HepG2 (cell line): ENCODE results near the gene NDE1. TPM values are rescaled to one million over a fixed set of nuclear protein-coding genes. Genes with fewer than 3 reads are reported as not detected.
A peak's percentile ranks its signal among the peaks of the same experiment; 100 is the strongest.

Experiments
- ADNP ChIP-seq: sonication (generic); formaldehyde crosslinking; IDR thresholded peaks from 2 replicates; pipeline ENCODE4 v1.4.0; 2020; ENCODE audit warnings: missing genetic modification reagents
- AGO1 ChIP-seq: fragments of 200-400 bp; formaldehyde crosslinking; IDR thresholded peaks from 2 replicates; pipeline ENCODE4 v1.6.1; 2017; ENCODE audit warnings: mild to moderate bottlenecking, low read depth, low read length, moderate library complexity; ENCODE audit not compliant: poor library complexity, severe bottlenecking
- ARID4A ChIP-seq: sonication (generic); formaldehyde crosslinking; IDR thresholded peaks from 2 replicates; pipeline ENCODE4 v1.5.0; 2020; ENCODE audit warnings: mild to moderate bottlenecking, missing genetic modification reagents, borderline replicate concordance
- ARNT2 ChIP-seq: sonication (generic); formaldehyde crosslinking; IDR thresholded peaks from 2 replicates; pipeline ENCODE4 v1.8.0; 2022; ENCODE audit warnings: mild to moderate bottlenecking, low read depth, missing genetic modification reagents, moderate library complexity
- FOXJ3 ChIP-seq: sonication (generic); formaldehyde crosslinking; IDR thresholded peaks from 2 replicates; pipeline ENCODE4 v1.4.0; 2020; ENCODE audit warnings: missing genetic modification reagents, mild to moderate bottlenecking, borderline replicate concordance
- GPN1 ChIP-seq: sonication (generic); formaldehyde crosslinking; IDR thresholded peaks from 2 replicates; pipeline ENCODE4 v1.5.1; 2020; ENCODE audit warnings: missing genetic modification reagents, borderline replicate concordance
- NR0B2 ChIP-seq: sonication (generic); formaldehyde crosslinking; IDR thresholded peaks from 2 replicates; pipeline ENCODE4 v1.4.0; 2020; ENCODE audit warnings: mild to moderate bottlenecking, missing genetic modification reagents
- SALL1 ChIP-seq: sonication (generic); formaldehyde crosslinking; IDR thresholded peaks from 2 replicates; pipeline ENCODE4 v1.8.0; 2022; ENCODE audit warnings: mild to moderate bottlenecking, missing genetic modification reagents
- SAP130 ChIP-seq: IDR thresholded peaks from 2 replicates; pipeline ENCODE4 v1.6.1; 2016; ENCODE audit warnings: low read depth
- SMAD1 ChIP-seq: sonication (generic); formaldehyde crosslinking; IDR thresholded peaks from 2 replicates; pipeline ENCODE4 v1.4.0; 2020; ENCODE audit warnings: missing genetic modification reagents, low read depth, mild to moderate bottlenecking, borderline replicate concordance
- TARDBP ChIP-seq: sonication (generic); formaldehyde crosslinking; IDR thresholded peaks from 2 replicates; pipeline ENCODE4 v1.8.0; 2022; ENCODE audit warnings: mild to moderate bottlenecking, missing genetic modification reagents
- ZFP37 ChIP-seq: sonication (generic); formaldehyde crosslinking; IDR thresholded peaks from 2 replicates; pipeline ENCODE4 v1.4.0; 2020; ENCODE audit warnings: missing genetic modification reagents, borderline replicate concordance
- ZMYM4 ChIP-seq: sonication (generic); formaldehyde crosslinking; IDR thresholded peaks from 2 replicates; pipeline ENCODE4 v1.8.1; 2023; ENCODE audit warnings: mild to moderate bottlenecking, missing genetic modification reagents
- ZNF142 ChIP-seq: sonication (generic); formaldehyde crosslinking; IDR thresholded peaks from 2 replicates; pipeline ENCODE4 v1.4.0; 2020; ENCODE audit warnings: missing genetic modification reagents
- ZNF343 ChIP-seq: sonication (generic); formaldehyde crosslinking; IDR thresholded peaks from 2 replicates; pipeline ENCODE4 v1.4.0; 2020; ENCODE audit warnings: mild to moderate bottlenecking, missing genetic modification reagents
- ZNF546 ChIP-seq: sonication (generic); formaldehyde crosslinking; conservative IDR thresholded peaks from 2 replicates; pipeline ENCODE4 v1.8.1; 2023; ENCODE audit warnings: mild to moderate bottlenecking, missing genetic modification reagents
- ZNF572 ChIP-seq: sonication (generic); formaldehyde crosslinking; IDR thresholded peaks from 2 replicates; pipeline ENCODE4 v1.5.1; 2020; ENCODE audit warnings: mild to moderate bottlenecking, missing genetic modification reagents
- ZNF598 ChIP-seq: sonication (generic); formaldehyde crosslinking; IDR thresholded peaks from 2 replicates; pipeline ENCODE4 v1.5.1; 2020; ENCODE audit warnings: mild to moderate bottlenecking, missing genetic modification reagents, borderline replicate concordance
- ZNF724P ChIP-seq: sonication (generic); formaldehyde crosslinking; IDR thresholded peaks from 2 replicates; pipeline ENCODE4 v1.8.0; 2022; ENCODE audit warnings: missing genetic modification reagents, borderline replicate concordance
- ZSCAN29 ChIP-seq: sonication (generic); formaldehyde crosslinking; conservative IDR thresholded peaks from 2 replicates; pipeline ENCODE4 v1.4.0; 2020; ENCODE audit warnings: mild to moderate bottlenecking, missing genetic modification reagents
- polyA plus RNA-seq, 8 experiments: library from polyadenylated mRNA; depleted of rRNA in 3 of 8; stranded (reverse) in 7 of 8; unstranded in 1 of 8; fragments of >200 nt; fragmentation: Illumina TruSeq in 4 of 8; extraction: Trizol in 4 of 8; gene quantifications; 2 replicates each; pipeline versions ENCODE4 v1.2.1 to v1.2.3, GENCODE V29; 2011 to 2016; ENCODE audit warnings: low read depth in 4 of 8, missing spikeins in 1 of 8, mixed read lengths in 1 of 8; ENCODE audit not compliant: insufficient read depth in 1 of 8
- total RNA-seq, 5 experiments: library from RNA; depleted of rRNA; stranded (reverse); fragments of >200 nt; fragmentation: Illumina TruSeq; extraction: Trizol; gene quantifications; 2 replicates each; pipeline ENCODE4 v1.2.3, GENCODE V29; 2016; ENCODE audit warnings: low read depth in 1 of 5

Gene NDE1
- total and polyA plus RNA-seq, 2 of the 13 experiments (the other 11 are each of a cell fraction or from before 2014, with no cell fraction given): 40.9 to 72.5 TPM

GRCh38 chr16:15642557-15643047 is 7.4 kb upstream of the NDE1 start (continued):
- TF ChIP-seq ARID4A (CRISPR knock-in tag) (peak; percentile 87; the same call in 1 of the 2 replicates), ZFP37 (CRISPR knock-in tag) (peak; percentile 52), SAP130 (CRISPR knock-in tag) (peak; percentile 79), NR0B2 (CRISPR knock-in tag) (peak; percentile 60; the same call in 1 of the 2 replicates), SALL1 (CRISPR knock-in tag) (peak; percentile 80), ARNT2 (peak; percentile 25; the same call in 1 of the 2 replicates), ZSCAN29 (CRISPR knock-in tag) (peak; percentile 82), ZNF142 (CRISPR knock-in tag) (0 out of 2 replicates have a peak, but pooled peaks have one; percentile 9), ZNF598 (CRISPR knock-in tag) (peak; percentile 47; the same call in 1 of the 2 replicates), AGO1 (peak; percentile 22), ADNP (CRISPR knock-in tag) (no peak), TARDBP (CRISPR knock-in tag) (peak; percentile 80), ZNF343 (CRISPR knock-in tag) (peak; percentile 85), SMAD1 (CRISPR knock-in tag) (0 out of 2 replicates have a peak, but pooled peaks have one; percentile 45), ZNF572 (CRISPR knock-in tag) (peak; percentile 47; the same call in 1 of the 2 replicates), GPN1 (CRISPR knock-in tag) (no peak), ZNF724P (peak; percentile 70; the same call in 1 of the 2 replicates), FOXJ3 (CRISPR knock-in tag) (no peak; the same call in 1 of the 2 replicates), ZMYM4 (CRISPR knock-in tag) (peak; percentile 57), ZNF546 (CRISPR knock-in tag) (peak; percentile 82; the same call in 1 of the 2 replicates)
